Peyer's patch (tissue), 4 donors: ENCODE data around the gene POLR1B.
A peak's percentile ranks its signal among the peaks of the same experiment; 100 is the strongest.

Experiments
- CTCF ChIP-seq, 6 experiments: fragments of 450-650 bp in 4 of 6; fragments of 200-600 bp in 2 of 6; sonication (generic) in 1 of 6; IDR thresholded peaks; one replicate each; pipeline ENCODE4 v1.5.1; 2017 to 2019; ENCODE audit warnings: antibody characterized with exemption in 6 of 6, mild to moderate bottlenecking in 3 of 6, moderate library complexity in 1 of 6
- POLR2A ChIP-seq, 2 donors: fragments of 450-650 bp; IDR thresholded peaks; one replicate each; pipeline ENCODE4 v1.5.1; 2017; ENCODE audit warnings: antibody characterized with exemption in 2 of 2, mild to moderate bottlenecking in 2 of 2, moderate library complexity in 2 of 2

- TF ChIP-seq CTCF (IDR thresholded peaks at IDR 0.05) = peak in 4 of 6 experiments; percentile 19 to 26 (median 24)
- TF ChIP-seq POLR2A (IDR thresholded peaks at IDR 0.05) = peak; percentile 44 to 50
Measured at GRCh38 chr2:112584134-112584890, 42.0 kb downstream of the POLR1B start, which contains the start of gene CHCHD5.
